Activated CD4-positive, CD25-positive, alpha-beta regulatory T cell treated with anti-CD3 and anti-CD28 coated beads, Interleukin-2, amount 50 U/mL, for 16 hours (primary cell): ENCODE data around the gene CEACAM5.
"Not testable (repeated sequence)": the region's sequence is repeated elsewhere in the genome, so short reads cannot be mapped to it uniquely, and the experiment has no call there.

ENCODE experiments used
- DNase-seq: peaks from one replicate; pipeline ENCODE4 v3.0.0-alpha.2; 2020; ENCODE audit warnings: low read depth, low spot score

Gene CEACAM5

DNA sequence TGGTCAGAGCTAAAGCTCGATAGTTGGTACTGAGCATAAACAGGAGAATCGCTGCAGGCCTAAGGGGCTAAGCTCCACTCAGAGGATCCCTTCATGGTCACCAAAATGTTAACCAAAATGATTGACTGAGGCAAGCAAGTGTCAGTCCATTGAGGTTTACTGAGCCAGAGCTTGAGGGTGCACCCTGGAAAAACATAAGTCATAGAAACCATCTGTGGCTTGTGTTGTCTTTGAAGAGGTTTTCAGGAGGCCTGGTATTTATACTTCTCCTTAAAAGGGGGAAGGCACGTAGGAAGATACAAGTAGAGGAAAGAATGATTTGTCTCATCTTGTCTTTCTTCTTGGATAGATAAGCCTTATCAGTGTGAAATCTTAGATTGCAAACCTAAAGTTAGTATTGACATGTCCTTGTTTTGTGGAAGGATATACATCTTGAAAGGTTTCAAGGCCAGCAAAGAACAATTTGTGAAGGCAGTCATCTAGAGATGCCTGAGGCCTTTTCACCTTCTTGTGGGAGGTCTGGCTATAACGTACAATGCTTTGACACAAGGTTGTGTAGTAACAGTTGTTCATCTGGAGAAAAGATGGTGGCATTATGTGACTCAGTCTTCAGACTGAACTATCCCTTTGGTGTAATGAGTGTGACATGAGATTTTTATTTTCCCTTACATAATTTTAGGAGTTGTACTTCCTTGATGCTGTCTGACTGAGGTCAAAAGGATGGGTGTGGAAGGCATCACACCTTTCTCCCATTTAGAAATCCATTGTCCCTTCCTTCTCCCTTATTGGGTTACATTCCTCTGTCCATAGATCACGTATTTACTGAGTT, 32.2 kb downstream of the CEACAM5 start:
- DNase-seq = no peak

DNA sequence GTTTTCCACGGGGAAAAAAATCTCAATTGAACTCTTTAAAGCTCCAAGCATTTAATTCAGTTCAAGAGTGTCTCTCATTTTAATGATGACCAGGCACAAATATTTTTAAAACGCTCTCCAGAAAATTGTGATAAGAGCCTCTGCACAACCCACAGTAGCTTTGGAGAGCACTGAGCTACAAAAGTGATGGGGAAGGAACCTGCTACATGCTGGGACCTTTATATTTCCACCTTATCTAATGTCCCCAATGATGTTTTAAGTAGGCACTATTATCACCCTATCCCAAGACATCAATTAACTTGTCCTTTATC, 32.8 kb downstream of the CEACAM5 start:
- DNase-seq = no peak

DNA sequence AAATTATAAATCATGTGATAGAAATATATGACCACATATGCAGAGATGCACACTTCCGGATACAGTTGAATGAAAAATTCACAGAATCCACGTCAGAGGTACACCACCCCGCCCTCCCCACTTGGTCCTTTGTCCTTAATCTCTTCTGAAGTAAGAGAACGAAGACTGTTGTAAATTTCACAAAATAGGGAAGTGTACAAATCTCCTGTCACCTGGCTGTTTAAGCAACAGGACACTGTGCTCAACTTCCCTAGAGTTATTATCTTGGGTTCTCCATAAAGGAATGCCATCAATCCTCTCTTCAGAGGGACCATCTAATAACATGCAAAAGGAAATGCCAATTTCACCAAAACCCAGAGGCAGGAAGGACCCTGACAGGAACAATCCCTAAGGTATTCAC, 36.4 kb downstream of the CEACAM5 start:
- DNase-seq = no peak

GRCh38 chr19:41745756-41746155, 37.3 kb downstream of the CEACAM5 start:
- DNase-seq = no peak

DNA sequence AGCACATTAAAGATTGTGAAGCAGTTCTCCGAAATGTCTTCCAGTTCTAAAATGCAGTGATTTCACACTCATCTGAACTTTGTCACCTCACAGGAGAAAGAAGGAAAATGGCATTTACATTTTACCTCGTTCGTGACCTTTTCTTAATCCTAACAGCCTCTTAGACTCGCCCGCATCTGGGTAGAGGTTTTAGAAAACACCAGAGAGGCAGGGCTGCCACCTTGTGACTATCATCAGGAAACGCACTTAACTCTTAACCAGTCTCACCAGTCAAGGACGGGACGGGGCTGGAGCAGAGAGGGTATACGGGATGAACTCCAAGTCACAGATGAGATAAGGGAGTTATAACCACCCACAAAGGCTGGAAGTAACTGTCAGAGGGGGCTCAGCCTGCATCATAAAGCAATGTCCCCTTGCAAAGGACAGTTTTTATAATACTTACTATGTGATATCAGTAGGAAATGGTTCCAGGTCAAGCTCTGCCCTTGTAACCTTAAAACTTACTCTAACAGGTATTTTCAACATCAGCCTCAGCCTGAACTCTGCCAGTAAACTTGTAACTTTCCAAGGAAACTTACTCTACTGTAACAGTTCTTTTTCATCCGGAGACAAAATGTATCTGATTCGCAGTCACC, 38.3 kb downstream of the CEACAM5 start:
- DNase-seq = no peak

DNA sequence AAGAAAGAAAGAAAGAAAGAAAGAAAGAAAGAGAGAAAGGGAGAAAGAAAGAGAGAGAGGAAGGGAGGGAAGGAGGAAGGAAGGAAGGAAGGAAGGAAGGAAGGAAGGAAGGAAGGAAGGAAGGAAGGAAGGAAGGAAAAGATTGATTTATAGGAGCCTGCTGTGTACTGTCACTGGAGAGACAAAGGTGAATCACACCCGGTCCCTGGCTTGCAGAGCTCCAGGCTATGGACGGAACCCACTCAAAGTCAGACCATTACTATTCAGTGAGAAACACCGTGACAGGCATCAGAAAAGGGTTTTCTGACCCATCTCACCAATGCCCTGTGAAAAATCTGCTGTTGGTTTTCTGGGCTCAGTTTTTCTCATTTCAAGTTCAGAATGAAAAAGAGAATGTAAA, 39.6 kb downstream of the CEACAM5 start:
- no peak for DNase-seq

GRCh38 chr19:41750248-41751134, 42.1 kb downstream of the CEACAM5 start:
- not testable (repeated sequence) for DNase-seq

GRCh38 chr19:41753159-41753558, 44.7 kb downstream of the CEACAM5 start:
- peak; percentile 54 for DNase-seq

DNA sequence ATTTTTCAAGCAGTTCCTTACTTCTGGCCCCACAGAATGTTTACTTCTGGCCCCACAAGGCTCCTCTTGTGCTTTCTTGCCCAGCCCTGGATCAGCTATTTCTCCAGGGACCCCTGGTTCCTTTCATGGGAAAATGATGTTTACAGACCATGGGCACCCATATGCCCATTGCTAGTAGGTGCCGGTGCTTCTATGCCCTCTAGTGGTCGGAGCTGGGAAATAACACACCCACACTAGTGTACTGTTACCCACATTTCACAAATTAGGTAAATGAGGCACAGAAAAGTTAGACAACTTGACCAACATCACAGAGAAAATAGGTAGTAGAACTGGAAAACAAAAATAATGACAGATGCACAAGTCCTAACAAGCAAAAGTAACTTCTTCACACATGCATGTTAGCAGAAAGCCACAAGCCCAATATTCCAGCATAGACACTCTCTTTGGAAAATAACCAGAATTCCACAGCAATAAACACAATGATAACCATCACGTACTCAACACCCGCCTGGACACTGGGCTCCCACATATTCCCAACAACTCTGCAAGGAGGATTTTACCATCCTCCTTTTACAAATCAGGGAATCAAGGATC, 45.6 kb downstream of the CEACAM5 start:
- peak; percentile 57 for DNase-seq

DNA sequence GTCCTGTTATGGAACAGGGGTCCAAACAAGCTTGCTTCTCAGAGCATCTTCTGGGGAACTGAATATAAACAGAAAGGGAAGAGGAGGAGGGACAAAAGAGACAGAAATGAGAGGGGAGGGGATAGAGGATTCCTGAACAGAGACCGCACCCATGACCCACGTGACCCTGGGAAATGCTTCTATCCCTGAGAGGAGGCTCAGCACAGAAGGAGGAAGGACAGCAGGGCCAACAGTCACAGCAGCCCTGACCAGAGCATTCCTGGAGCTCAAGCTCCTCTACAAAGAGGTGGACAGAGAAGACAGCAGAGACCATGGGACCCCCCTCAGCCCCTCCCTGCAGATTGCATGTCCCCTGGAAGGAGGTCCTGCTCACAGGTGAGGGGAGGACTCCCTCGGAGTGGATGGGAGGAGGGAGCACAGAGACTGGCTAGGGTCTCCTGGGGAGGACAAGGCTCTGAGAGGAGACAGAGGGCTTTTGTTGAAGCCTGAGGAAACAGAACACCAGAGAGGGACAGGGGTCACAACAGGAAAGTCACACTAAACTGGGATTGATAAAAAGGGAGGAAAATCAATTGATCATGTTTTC, 47.0 kb downstream of the CEACAM5 start, which contains the start of gene CEACAM6:
Gene CEACAM6 (plus strand): TSS at position 203 of the 586 bp plus-strand sequence. CDS start 109 bp downstream, at position 312.
- DNase-seq = no peak

GRCh38 chr19:41758846-41759245, 50.4 kb downstream of the CEACAM5 start:
- DNase-seq = no peak

DNA sequence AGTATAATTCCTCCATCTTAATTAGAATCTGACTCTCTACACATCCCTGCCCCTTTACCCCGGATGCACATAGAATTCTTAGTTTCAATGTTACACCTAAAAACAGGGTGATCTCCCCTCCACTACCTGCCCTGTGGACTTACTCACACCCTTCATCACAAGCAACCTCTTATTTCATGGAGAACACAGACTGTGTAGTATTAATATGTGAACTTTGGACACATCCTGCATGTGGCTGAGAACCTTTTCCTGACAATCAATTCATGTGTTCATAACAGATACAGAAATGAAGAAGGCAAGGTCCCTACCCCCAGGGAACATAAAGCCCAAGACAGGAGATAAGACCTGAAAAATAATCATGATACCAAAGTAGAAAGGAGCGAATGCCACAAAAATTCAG, 58.7 kb downstream of the CEACAM5 start:
- DNase-seq = no peak

DNA sequence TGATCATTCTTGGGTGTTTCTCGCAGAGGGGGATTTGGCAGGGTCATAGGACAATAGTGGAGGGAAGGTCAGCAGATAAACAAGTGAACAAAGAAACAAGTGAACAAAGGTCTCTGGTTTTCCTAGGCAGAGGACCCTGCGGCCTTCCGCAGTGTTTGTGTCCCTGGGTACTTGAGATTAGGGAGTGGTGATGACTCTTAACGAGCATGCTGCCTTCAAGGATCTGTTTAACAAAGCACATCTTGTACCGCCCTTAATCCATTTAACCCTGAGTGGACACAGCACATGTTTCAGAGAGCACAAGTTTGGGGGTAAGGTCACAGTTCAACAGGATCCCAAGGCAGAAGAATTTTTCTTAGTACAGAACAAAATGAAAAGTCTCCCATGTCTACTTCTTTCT, 59.7 kb downstream of the CEACAM5 start:
- not testable (repeated sequence) for DNase-seq

- DNase-seq = no peak
Measured at GRCh38 chr19:41769608-41770007, 61.2 kb downstream of the CEACAM5 start.

DNA sequence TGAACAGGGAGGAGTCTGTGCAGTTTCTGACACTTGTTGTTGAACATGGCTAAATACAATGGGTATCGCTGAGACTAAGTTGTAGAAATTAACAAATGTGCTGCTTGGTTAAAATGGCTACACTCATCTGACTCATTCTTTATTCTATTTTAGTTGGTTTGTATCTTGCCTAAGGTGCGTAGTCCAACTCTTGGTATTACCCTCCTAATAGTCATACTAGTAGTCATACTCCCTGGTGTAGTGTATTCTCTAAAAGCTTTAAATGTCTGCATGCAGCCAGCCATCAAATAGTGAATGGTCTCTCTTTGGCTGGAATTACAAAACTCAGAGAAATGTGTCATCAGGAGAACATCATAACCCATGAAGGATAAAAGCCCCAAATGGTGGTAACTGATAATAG, 63.0 kb downstream of the CEACAM5 start:
- no peak for DNase-seq

DNA sequence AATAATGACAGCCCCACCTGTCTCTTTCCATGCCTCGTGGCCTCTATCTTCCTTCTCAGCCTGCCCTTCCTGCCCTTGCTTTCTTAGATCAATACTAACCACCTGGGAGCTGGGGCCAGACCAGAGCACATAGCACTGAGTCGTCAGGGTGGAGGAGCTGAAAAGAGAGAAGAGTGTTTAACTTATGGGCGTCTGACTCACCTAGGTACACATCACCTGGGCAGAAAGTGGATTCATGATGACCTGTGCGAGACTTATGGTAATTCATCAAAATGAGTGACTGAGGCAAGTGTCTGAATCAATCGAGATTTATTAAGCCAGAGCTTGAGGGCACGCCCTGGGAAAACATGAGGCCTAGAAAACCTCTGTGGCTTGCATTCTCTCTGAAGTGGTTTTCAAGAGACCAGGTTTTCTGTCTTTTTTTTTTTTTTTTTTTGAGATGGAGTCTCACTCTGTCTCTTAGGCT, 66.1 kb downstream of the CEACAM5 start:
- DNase-seq = peak; percentile 8

DNA sequence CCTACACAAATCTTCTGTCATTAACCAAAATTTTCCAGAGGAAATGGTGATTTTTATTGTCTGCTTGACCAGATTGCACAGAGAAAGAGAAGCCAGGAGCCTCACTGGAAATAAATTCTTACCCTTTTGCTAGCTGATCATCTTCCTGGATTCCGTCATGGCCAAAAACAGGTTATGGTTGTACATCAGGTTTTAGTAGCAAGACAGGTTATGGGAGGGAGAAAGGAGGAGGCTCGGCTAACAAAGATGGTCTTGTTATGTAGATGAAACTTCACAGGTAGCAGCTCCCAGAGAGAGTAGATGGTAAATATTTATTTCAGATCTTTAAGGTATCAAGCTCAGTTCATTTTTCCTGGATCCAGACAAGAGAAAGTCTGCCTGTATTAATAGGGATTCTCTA, 68.3 kb downstream of the CEACAM5 start:
- DNase-seq = no peak
